ENCODE results near the gene NFILZ. TPM values are rescaled to one million over a fixed set of nuclear protein-coding genes. Genes with fewer than 3 reads are reported as not detected.

Gene NFILZ
- total RNA-seq, 1 experiment from 2014 or later, result not detected

- no peak overlapping the region for H3K9ac ChIP-seq (ENCODE audit: low read length)
- peaks cover 0 to 4% of the 10 kb centered on the region in 2 experiments; a peak in 2 of 4 replicates for H3K9me3 ChIP-seq (ENCODE audit: control insufficient read depth in 1 of 2, insufficient read depth in 1 of 2, low read depth in 1 of 2, low read length in 2 of 2)
- ChIA-PET CTCF (interaction anchor here (0.7 to 3.7 kb wide), 3 partner anchors 8 to 48 kb away, joined by 3 to 20 read pairs (median 12); no protein-coding TSS in a partner anchor), POLR2A (no interaction called here), RAD21 (ENCODE audit: low non-redundant PET in 1 of 2, low total read pairs in 2 of 2, uncharacterized antibody in 2 of 2, unreplicated experiment in 2 of 2) (no interaction called here)
- no peaks in the 10 kb centered on the region for H3K36me3 ChIP-seq (ENCODE audit: control insufficient read depth in 1 of 2, insufficient read depth in 2 of 2, low read length in 2 of 2)
- BruUV-seq (replicated peaks), result no TSS peak
- no peak for DNase-seq (ENCODE audit: low read depth, low spot score)
- TF ChIP-seq POLR2AphosphoS5 (IDR thresholded peaks at IDR 0.05; ENCODE audit: low read depth, low read length), result no peak
- TF ChIP-seq CTCF (IDR thresholded peaks at IDR 0.05 in 2 of 3, conservative IDR thresholded peaks at IDR 0.05 in 1 of 3; ENCODE audit: borderline replicate concordance in 1 of 3, insufficient read depth in 1 of 3, low read depth in 2 of 3, low read length in 2 of 3), result peak in 2 of 3 experiments; percentile 30 to 57; a peak in 4 of 6 replicates
- no peak for TF ChIP-seq POLR2A (IDR thresholded peaks at IDR 0.05; ENCODE audit: borderline replicate concordance, extremely low read depth, insufficient read depth, insufficient read length)
- no peak for TF ChIP-seq SIN3A (IDR thresholded peaks at IDR 0.05; ENCODE audit: low read depth)
- H3K4me3 ChIP-seq (replicated peaks in 1 of 2; ENCODE audit: low read depth in 1 of 2, low read length in 2 of 2), result no peak overlapping the region
- no peaks in the 10 kb centered on the region for H3K9me2 ChIP-seq (ENCODE audit: insufficient read depth)
- no peaks in the 10 kb centered on the region for H4K20me1 ChIP-seq (ENCODE audit: insufficient read depth)
- peaks cover 3 to 5% of the 10 kb centered on the region in 2 experiments; a peak in 2 of 4 replicates for H3K4me1 ChIP-seq (ENCODE audit: control insufficient read depth in 1 of 2, insufficient read depth in 2 of 2, low read length in 2 of 2)
- intact Hi-C loops (cut with micrococcal nuclease), result no loop called here
- H3K27me3 ChIP-seq (ENCODE audit: insufficient read depth, low read length), result no peaks in the 10 kb centered on the region
- no peak for ATAC-seq
- no peak overlapping the region for H3K4me2 ChIP-seq (ENCODE audit: low read length)
- no peak overlapping the region for H2AFZ ChIP-seq (ENCODE audit: low read depth, low read length, poor library complexity, severe bottlenecking)
- H3K27ac ChIP-seq (ENCODE audit: low read depth, low read length), result no peak overlapping the region
- no peaks in the 10 kb centered on the region for H3K79me2 ChIP-seq (ENCODE audit: insufficient read depth, low read length)
Observed at GRCh38 chr19:8593931-8594330, 36.5 kb upstream of the NFILZ start.

GRCh38 chr19:8595651-8596050, 34.8 kb upstream of the NFILZ start:
- Histone ChIP-seq H3K9ac (ENCODE audit: low read length) (no peak overlapping the region), H3K27ac (ENCODE audit: low read depth, low read length) (no peak overlapping the region), H2AFZ (ENCODE audit: low read depth, low read length, poor library complexity, severe bottlenecking) (no peak overlapping the region), H3K27me3 (ENCODE audit: insufficient read depth, low read length) (no peaks in the 10 kb centered on the region), H3K79me2 (ENCODE audit: insufficient read depth, low read length) (no peaks in the 10 kb centered on the region), H3K9me3 (ENCODE audit: control insufficient read depth in 1 of 2, insufficient read depth in 1 of 2, low read depth in 1 of 2, low read length in 2 of 2) (peaks cover 0 to 4% of the 10 kb centered on the region in 2 experiments; a peak in 2 of 4 replicates), H3K4me1 (ENCODE audit: control insufficient read depth in 1 of 2, insufficient read depth in 2 of 2, low read length in 2 of 2) (peaks cover 3 to 5% of the 10 kb centered on the region in 2 experiments; a peak in 2 of 4 replicates), H3K36me3 (ENCODE audit: control insufficient read depth in 1 of 2, insufficient read depth in 2 of 2, low read length in 2 of 2) (no peaks in the 10 kb centered on the region), H4K20me1 (ENCODE audit: insufficient read depth) (no peaks in the 10 kb centered on the region), H3K4me2 (ENCODE audit: low read length) (no peak overlapping the region), H3K4me3 (replicated peaks in 1 of 2; ENCODE audit: low read depth in 1 of 2, low read length in 2 of 2) (no peak overlapping the region), H3K9me2 (ENCODE audit: insufficient read depth) (no peaks in the 10 kb centered on the region)
- intact Hi-C loops (cut with micrococcal nuclease), result no loop called here
- POLR2A ChIA-PET, result no interaction called here
- ATAC-seq, result no peak
- DNase-seq (ENCODE audit: low read depth, low spot score), result no peak
- no peak for TF ChIP-seq CBX3 (IDR thresholded peaks at IDR 0.05; ENCODE audit: low read depth)
- no peak for TF ChIP-seq TCF7L2 (IDR thresholded peaks at IDR 0.05; ENCODE audit: borderline replicate concordance, extremely low read depth, insufficient read depth, insufficient read length)
- no peak for TF ChIP-seq ZBTB33 (IDR thresholded peaks at IDR 0.05; ENCODE audit: extremely low read depth, insufficient replicate concordance, low read length)
- TF ChIP-seq FOSL1 (IDR thresholded peaks at IDR 0.05; ENCODE audit: low read depth), result no peak
- no peak for TF ChIP-seq RAD21 (IDR thresholded peaks at IDR 0.05; ENCODE audit: low read depth)
- TF ChIP-seq SP1 (IDR thresholded peaks at IDR 0.05; ENCODE audit: low read depth), result no peak
- no peak for TF ChIP-seq SRF (IDR thresholded peaks at IDR 0.05; ENCODE audit: low read depth)
- no peak for TF ChIP-seq ZNF274 (IDR thresholded peaks at IDR 0.05; ENCODE audit: low read depth, low read length)
- RAD21 ChIA-PET (ENCODE audit: low non-redundant PET in 1 of 2, low total read pairs in 2 of 2, uncharacterized antibody in 2 of 2, unreplicated experiment in 2 of 2), result no interaction called here
- BruUV-seq (replicated peaks), result no TSS peak
- CTCF ChIA-PET, result interaction anchor here (1.2 to 3.7 kb wide), 3 partner anchors 9 to 17 kb away, joined by 3 to 20 read pairs (median 12); no protein-coding TSS in a partner anchor

Measured in HCT116 (cell line).